K562 (cell line): ENCODE data around the gene KLHL25. TPM values are rescaled to one million over a fixed set of nuclear protein-coding genes. Genes with fewer than 3 reads are reported as not detected.

Experiments used
- ATAC-seq: fragments of 200-7000 bp; cut with Tn5 transposase; 3 replicates; pipeline ENCODE4 v1.9.1; 2020; ENCODE audit warnings: moderate library complexity
- BruUV-seq: library from RNA; stranded (reverse); fragments of 400-500 nt; replicated peaks from 2 replicates; lab custom pipeline; 2021; lab: Mats Ljungman, UMichigan
- CTCF ChIA-PET: fragments of 300-600 bp; formaldehyde crosslinking; extraction: SDS; loops from one replicate; lab custom pipeline; 2021; ENCODE audit warnings: low intra/inter-chr PET ratio; lab: Yijun Ruan, JAX
- POLR2A ChIA-PET: fragments of 300-600, 350-650 bp; sonication (Branson Sonifier 250); formaldehyde crosslinking; extraction: SDS; loops from one replicate; lab custom pipeline; 2021; ENCODE audit warnings: antibody characterized with exemption, inconsistent platforms; lab: Yijun Ruan, JAX
- DNase-seq, 4 experiments: peaks; one replicate each; pipeline versions ENCODE4 v3.0.0 to v3.0.0-alpha.2; 2011 to 2018; ENCODE audit warnings: low spot score in 3 of 4, mixed read lengths in 3 of 4; ENCODE audit errors: extremely low read depth in 1 of 4
- FAIRE-seq: peaks from 2 replicates; lab custom pipeline; 2011; peaks lifted over from hg19 to GRCh38; lab: Jason Lieb, UNC
- H2AFZ ChIP-seq: 2 replicates; pipeline ENCODE4 v1.6.0; 2011; ENCODE audit warnings: low read depth, low read length, control low read depth, inconsistent platforms
- H3K27ac ChIP-seq: fragments of 200-600 bp; 3 replicates; pipeline ENCODE4 v1.8.0; 2011; ENCODE audit warnings: low read depth, mild to moderate bottlenecking, control low read depth, inconsistent platforms, low read length, moderate library complexity, mixed read lengths; ENCODE audit errors: extremely low read depth
- H3K27me3 ChIP-seq, 2 experiments: fragments of 300-600 bp in 1 of 2; 2 replicates in 1 of 2; 3 replicates in 1 of 2; pipeline versions ENCODE4 v1.6.0 to v1.8.0; 2011; ENCODE audit warnings: inconsistent platforms in 2 of 2, low read length in 2 of 2, mild to moderate bottlenecking in 1 of 2, mixed read lengths in 1 of 2, moderate library complexity in 1 of 2; ENCODE audit not compliant: control insufficient read depth in 2 of 2, insufficient read depth in 2 of 2
- H3K36me3 ChIP-seq: fragments of 300-600 bp; 3 replicates; pipeline ENCODE4 v1.8.0; 2011; ENCODE audit warnings: mild to moderate bottlenecking, low read length, inconsistent platforms; ENCODE audit not compliant: control insufficient read depth, insufficient read depth
- H3K4me1 ChIP-seq, 2 experiments: fragments of 200-600 bp in 1 of 2; replicated peaks in 1 of 2; 2 replicates in 1 of 2; 3 replicates in 1 of 2; pipeline versions ENCODE4 v1.5.1 to v1.8.0; 2011; ENCODE audit warnings: inconsistent platforms in 2 of 2, low read length in 2 of 2, mild to moderate bottlenecking in 1 of 2, mixed read lengths in 1 of 2, moderate library complexity in 1 of 2; ENCODE audit not compliant: control insufficient read depth in 2 of 2, insufficient read depth in 2 of 2
- H3K4me2 ChIP-seq: 2 replicates; pipeline ENCODE4 v1.6.1; 2011; ENCODE audit warnings: low read length, control low read depth, inconsistent platforms, mixed read lengths; ENCODE audit not compliant: insufficient read depth
- H3K4me3 ChIP-seq: fragments of 200-600 bp; sonication (generic), shearing (Covaris generic); 2 replicates; pipeline ENCODE4 v1.5.1; 2016; ENCODE audit warnings: control low read depth, inconsistent platforms
- H3K79me2 ChIP-seq: fragments of 200-600 bp; 3 replicates; pipeline ENCODE4 v1.8.0; 2011; ENCODE audit warnings: low read length, inconsistent platforms; ENCODE audit not compliant: control insufficient read depth, insufficient read depth
- H3K9ac ChIP-seq, 2 experiments: 2 replicates each; pipeline versions ENCODE4 v1.6.0 to v1.6.1; 2011; ENCODE audit warnings: low read depth in 2 of 2, low read length in 2 of 2, control low read depth in 1 of 2, inconsistent platforms in 1 of 2, mild to moderate bottlenecking in 1 of 2, mixed read lengths in 1 of 2; ENCODE audit not compliant: insufficient read depth in 1 of 2
- H3K9me1 ChIP-seq: one replicate; pipeline ENCODE4 v1.6.0; 2011; ENCODE audit warnings: inconsistent platforms, mild to moderate bottlenecking, low read length, moderate library complexity; ENCODE audit not compliant: control insufficient read depth, insufficient read depth
- H3K9me3 ChIP-seq: replicated peaks from 2 replicates; pipeline ENCODE4 v1.5.1; 2011; ENCODE audit warnings: low read depth, low read length, inconsistent platforms; ENCODE audit not compliant: control insufficient read depth, insufficient read depth
- H4K20me1 ChIP-seq: replicated peaks from 2 replicates; pipeline ENCODE4 v1.6.1; 2011; ENCODE audit warnings: low read length, inconsistent platforms, mixed read lengths; ENCODE audit not compliant: control insufficient read depth, insufficient read depth
- HDAC6 ChIP-seq: IDR thresholded peaks from 2 replicates; pipeline ENCODE4 v1.6.1; 2012; ENCODE audit warnings: low read depth, mild to moderate bottlenecking, control low read depth, inconsistent platforms, low read length, moderate library complexity
- HNRNPH1 ChIP-seq: fragments of 200-400 bp; formaldehyde crosslinking; optimal IDR thresholded peaks from 2 replicates; pipeline ENCODE3; 2017; ENCODE audit warnings: low read depth, mild to moderate bottlenecking, low read length, moderate library complexity
- HNRNPK ChIP-seq: fragments of 200-400 bp; formaldehyde crosslinking; IDR thresholded peaks from one replicate; pipeline ENCODE4 v1.6.1; 2018; ENCODE audit warnings: mild to moderate bottlenecking, low read depth, low read length; ENCODE audit not compliant: poor library complexity, severe bottlenecking
- HNRNPLL ChIP-seq: fragments of 200-400 bp; formaldehyde crosslinking; IDR thresholded peaks from 2 replicates; pipeline ENCODE4 v1.6.1; 2017; ENCODE audit warnings: low read length, low read depth, mild to moderate bottlenecking; ENCODE audit not compliant: poor library complexity, severe bottlenecking
- NR3C1 ChIP-seq: sonication (generic); formaldehyde crosslinking; IDR thresholded peaks from 2 replicates; pipeline ENCODE4 v1.8.1; 2022; ENCODE audit warnings: missing genetic modification reagents
- SRSF7 ChIP-seq: fragments of 200-400 bp; formaldehyde crosslinking; optimal IDR thresholded peaks from 2 replicates; pipeline ENCODE3; 2017; ENCODE audit warnings: mild to moderate bottlenecking, low read depth, low read length
- ZNF212 ChIP-seq: fragments of 450-650 bp; formaldehyde crosslinking; IDR thresholded peaks from 2 replicates; pipeline ENCODE4 v1.4.0; 2020; ENCODE audit warnings: mild to moderate bottlenecking
- ZNF551 ChIP-seq: fragments of 250-450 bp; sonication (Bioruptor Pico); IDR thresholded peaks from 2 replicates; pipeline ENCODE4 v1.5.0; 2021; ENCODE audit warnings: mild to moderate bottlenecking, moderate library complexity
- WGBS: fragments of 100-300 bp; shearing (Covaris generic); methylation state at CpG from one replicate; pipeline ENCODE4 v1.1.6; 2016; ENCODE audit warnings: low coverage, mixed read lengths; ENCODE audit not compliant: insufficient coverage; ENCODE audit errors: missing lambda C conversion rate; 5-methylcytosine and 5-hydroxymethylcytosine counted together
- in situ Hi-C: fragments of 300-500 bp; cut with MboI; formaldehyde crosslinking; loops from 4 replicates; pipeline ENCODE4 v1.15.0; 2018; ENCODE audit warnings: inconsistent platforms, mixed read lengths
- intact Hi-C: fragments of 100-400 bp; cut with micrococcal nuclease; formaldehyde crosslinking; loops from 2 replicates; pipeline ENCODE4 v1.14.2; 2022
- polyA plus RNA-seq, 8 experiments: library from polyadenylated mRNA; depleted of rRNA in 4 of 8; stranded (reverse) in 5 of 8; unstranded in 3 of 8; fragments of >200 nt; fragmentation: Nextera tagmentation in 2 of 8; fragmentation: Illumina TruSeq in 1 of 8; extraction: Ambion mirVana in 2 of 8; extraction: Trizol in 1 of 8; gene quantifications; 2 replicates each; pipeline versions ENCODE4 v1.2.1 to v1.2.3, GENCODE V29; 2011 to 2014; ENCODE audit warnings: inconsistent platforms in 1 of 8, missing spikeins in 1 of 8
- total RNA-seq, 7 experiments: library from RNA; depleted of rRNA in 6 of 7; stranded (reverse); fragments of >200 nt in 6 of 7; fragmentation: Illumina TruSeq in 2 of 7; extraction: Trizol in 2 of 7; gene quantifications; 2 replicates each; pipeline versions ENCODE4 v1.2.1 to v1.2.3, GENCODE V29; 2011 to 2021; ENCODE audit warnings: low replicate concordance in 1 of 7
- TF ChIP-seq, protein P1 (sequence below): fragments of 250-450 bp; sonication (Bioruptor Pico); IDR thresholded peaks from 2 replicates; pipeline ENCODE4 v1.5.0; 2021; ENCODE audit warnings: mild to moderate bottlenecking, moderate library complexity
- TF ChIP-seq, protein P2 (sequence below): fragments of 250-450 bp; sonication (Bioruptor Pico); IDR thresholded peaks from 2 replicates; pipeline ENCODE4 v1.9.0; 2021; ENCODE audit warnings: mild to moderate bottlenecking

Gene KLHL25
- total and polyA plus RNA-seq, 9 of the 15 experiments (the other 6 are each of a cell fraction or from before 2014, with no cell fraction given), result 0.04 to 0.14 (median 0.10) TPM; not detected in 3

GRCh38 chr15:85828126-85828525, 33.4 kb upstream of the KLHL25 start (continued):
- TF ChIP-seq NR3C1 (CRISPR knock-in tag) (no peak), ZNF551 (CRISPR knock-in tag) (no peak), SRSF7 (no peak), ZNF212 (CRISPR knock-in tag) (no peak), HNRNPH1 (no peak), HDAC6 (no peak), HNRNPLL (no peak)
- TF ChIP-seq, all 486 proteins: peak for 0

DNA sequence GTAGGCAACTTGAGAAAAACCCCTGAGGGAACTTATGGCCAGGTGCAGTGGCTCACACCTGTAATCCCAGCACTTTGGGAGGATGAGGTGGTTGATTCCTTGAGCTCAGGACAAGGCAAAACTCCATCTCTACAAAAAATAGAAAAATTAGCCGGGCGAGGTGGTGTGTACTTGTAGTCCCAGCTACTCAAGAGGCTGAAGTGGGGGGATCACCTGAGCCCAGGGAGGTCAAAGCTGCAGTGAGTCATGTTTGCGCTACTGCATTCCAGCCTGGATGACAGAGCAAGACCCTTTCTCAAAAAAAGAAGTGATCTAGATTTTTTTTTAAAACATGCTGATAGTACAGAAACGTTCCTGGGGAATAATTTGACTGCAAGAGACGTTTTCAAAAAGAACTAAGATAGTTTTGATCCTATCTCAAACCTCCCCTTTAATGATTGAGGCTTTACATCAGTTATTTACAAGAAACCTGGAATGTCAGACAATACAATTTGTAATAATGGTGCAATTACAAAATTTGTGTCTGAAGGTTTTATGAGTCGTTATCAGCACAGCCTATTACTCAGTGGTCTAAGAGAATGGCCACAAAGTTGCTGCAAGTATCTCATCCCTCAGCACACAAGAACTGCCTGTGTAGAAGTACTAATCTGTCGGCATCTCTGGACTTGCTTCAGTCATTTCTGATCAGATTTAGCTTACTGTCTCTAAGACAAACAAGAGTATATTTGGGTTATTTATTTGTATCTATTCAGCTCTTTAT, 32.2 kb upstream of the KLHL25 start:
- ATAC-seq (no peak), FAIRE-seq (no peak), DNase-seq (no peak)
- Histone ChIP-seq H3K9ac (no peak overlapping the region), H3K4me3 (no peak overlapping the region), H4K20me1 (no peaks in the 10 kb centered on the region), H3K4me1 (no peaks in the 10 kb centered on the region), H2AFZ (no peak overlapping the region), H3K36me3 (no peaks in the 10 kb centered on the region), H3K27me3 (no peaks in the 10 kb centered on the region), H3K9me1 (no peaks in the 10 kb centered on the region), H3K4me2 (no peak overlapping the region), H3K79me2 (no peaks in the 10 kb centered on the region), H3K27ac (no peak overlapping the region), H3K9me3 (no peaks in the 10 kb centered on the region)
- TF ChIP-seq, protein P1, sequence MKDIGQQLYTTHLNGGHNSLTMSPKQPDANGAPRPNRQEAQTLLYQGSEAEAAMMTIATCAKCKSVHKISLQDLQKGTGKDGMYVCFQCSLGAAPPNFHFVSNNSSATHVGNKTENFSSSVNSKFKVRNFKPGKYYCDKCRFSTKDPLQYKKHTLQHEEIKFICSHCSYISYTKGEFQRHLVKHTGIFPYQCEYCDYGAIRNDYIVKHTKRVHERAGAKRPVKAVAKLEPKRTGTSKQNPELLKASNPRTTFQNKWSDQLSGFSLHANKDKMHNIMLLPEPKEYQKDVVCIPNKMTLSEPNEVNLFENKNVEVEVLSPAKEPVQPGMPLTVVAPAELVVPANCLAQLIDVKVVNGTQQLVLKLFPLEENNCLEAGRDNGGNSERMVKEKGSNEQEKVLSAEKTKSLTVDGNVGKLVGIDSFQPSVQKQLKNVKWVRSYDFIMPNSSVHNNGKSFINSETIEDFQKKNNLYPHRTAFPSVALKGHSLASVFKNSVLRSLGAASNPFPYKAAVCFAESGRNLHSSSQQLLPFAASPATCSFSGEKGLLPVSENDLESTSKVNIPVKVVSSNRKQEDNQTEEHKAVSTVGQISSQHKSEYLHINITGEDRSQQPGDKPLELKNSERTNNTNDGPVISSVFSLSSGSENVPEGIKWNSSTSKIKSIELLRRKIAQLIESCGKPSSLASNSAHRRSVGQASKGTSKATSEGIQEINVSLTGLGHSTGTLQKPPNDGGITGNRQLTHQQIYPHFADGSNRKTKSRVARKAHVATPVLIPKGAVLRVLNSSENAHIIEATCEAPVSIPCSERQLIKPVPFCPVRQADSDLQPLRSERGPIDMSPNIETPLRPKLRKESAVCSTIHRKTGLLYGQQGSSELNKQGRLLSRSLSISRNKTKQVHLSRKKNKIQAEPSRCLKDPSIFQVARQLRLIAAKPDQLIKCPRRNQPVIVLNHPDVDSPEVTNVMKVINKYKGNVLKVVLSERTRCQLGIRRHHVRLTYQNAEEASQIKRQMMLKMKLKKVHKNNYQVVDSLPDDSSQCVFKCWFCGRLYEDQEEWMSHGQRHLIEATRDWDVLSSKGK (CRISPR knock-in tag), result no peak
- no peak for TF ChIP-seq HNRNPK
- TF ChIP-seq, protein P2, sequence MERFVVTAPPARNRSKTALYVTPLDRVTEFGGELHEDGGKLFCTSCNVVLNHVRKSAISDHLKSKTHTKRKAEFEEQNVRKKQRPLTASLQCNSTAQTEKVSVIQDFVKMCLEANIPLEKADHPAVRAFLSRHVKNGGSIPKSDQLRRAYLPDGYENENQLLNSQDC, result no peak
- POLR2A ChIA-PET, result interaction anchor here (0.6 kb wide), 1 partner anchor 303 kb away, joined by 4 read pairs; no protein-coding TSS in a partner anchor
- intact Hi-C loops, result no loop called here
- WGBS, result 0% methylated on average over 7 of the region's 7 CpGs
- in situ Hi-C loops, result no loop called here
- CTCF ChIA-PET, result no interaction called here
- no TSS peak for BruUV-seq
